Measurements from ENCODE around the gene POLR3H.
A peak's percentile ranks its signal among the peaks of the same experiment; 100 is the strongest.

DNA sequence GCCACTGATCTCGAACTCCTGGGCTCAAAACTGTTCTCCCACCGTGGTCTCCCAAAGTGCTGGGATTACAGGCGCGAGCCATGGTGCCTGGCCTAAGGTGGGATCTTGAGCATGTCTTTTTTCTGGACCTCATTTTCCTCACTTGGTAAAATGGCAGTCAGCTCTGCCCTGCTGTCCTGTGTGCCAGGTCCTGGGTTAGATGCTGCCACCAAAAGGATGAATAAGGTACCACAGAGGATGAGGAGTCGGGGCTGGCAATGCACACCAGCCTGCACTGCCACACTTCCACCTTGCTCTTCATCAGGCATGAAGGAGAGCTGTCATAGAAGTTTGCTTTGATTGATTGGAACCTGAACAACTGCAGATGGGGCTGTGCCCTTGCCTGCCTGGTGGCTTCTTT lies 43.1 kb downstream of the POLR3H start:
- TF ChIP-seq, protein P1, sequence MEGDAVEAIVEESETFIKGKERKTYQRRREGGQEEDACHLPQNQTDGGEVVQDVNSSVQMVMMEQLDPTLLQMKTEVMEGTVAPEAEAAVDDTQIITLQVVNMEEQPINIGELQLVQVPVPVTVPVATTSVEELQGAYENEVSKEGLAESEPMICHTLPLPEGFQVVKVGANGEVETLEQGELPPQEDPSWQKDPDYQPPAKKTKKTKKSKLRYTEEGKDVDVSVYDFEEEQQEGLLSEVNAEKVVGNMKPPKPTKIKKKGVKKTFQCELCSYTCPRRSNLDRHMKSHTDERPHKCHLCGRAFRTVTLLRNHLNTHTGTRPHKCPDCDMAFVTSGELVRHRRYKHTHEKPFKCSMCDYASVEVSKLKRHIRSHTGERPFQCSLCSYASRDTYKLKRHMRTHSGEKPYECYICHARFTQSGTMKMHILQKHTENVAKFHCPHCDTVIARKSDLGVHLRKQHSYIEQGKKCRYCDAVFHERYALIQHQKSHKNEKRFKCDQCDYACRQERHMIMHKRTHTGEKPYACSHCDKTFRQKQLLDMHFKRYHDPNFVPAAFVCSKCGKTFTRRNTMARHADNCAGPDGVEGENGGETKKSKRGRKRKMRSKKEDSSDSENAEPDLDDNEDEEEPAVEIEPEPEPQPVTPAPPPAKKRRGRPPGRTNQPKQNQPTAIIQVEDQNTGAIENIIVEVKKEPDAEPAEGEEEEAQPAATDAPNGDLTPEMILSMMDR (conservative IDR thresholded peaks at IDR 0.05; ENCODE audit: low read length), result peak; percentile 57
- TF ChIP-seq EZH2phosphoT487 (IDR thresholded peaks at IDR 0.05; ENCODE audit: borderline replicate concordance), result no peak
